Liver (tissue), 9 donors: ENCODE measurements around the gene MRPL37. TPM values are rescaled to one million over a fixed set of nuclear protein-coding genes. Genes with fewer than 3 reads are reported as not detected.

Source experiments
- DNase-seq: peaks from one replicate; pipeline ENCODE4 v3.0.0-alpha.2; 2017; ENCODE audit warnings: low spot score
- H3K27ac ChIP-seq, 2 donors: one replicate each; pipeline ENCODE4 v1.7.0; 2013; ENCODE audit warnings: inconsistent platforms in 2 of 2, low read length in 2 of 2, control low read depth in 1 of 2, low read depth in 1 of 2, mild to moderate bottlenecking in 1 of 2
- H3K27me3 ChIP-seq, 4 donors: one replicate each; pipeline versions ENCODE4 v1.6.1 to v1.7.0; 2013; ENCODE audit warnings: low read length in 3 of 4, inconsistent platforms in 1 of 4, mild to moderate bottlenecking in 1 of 4, moderate library complexity in 1 of 4; ENCODE audit not compliant: control insufficient read depth in 4 of 4, insufficient read depth in 4 of 4
- H3K36me3 ChIP-seq, 4 donors: one replicate each; pipeline versions ENCODE4 v1.6.1 to v1.7.0; 2013; ENCODE audit warnings: low read length in 3 of 4, mild to moderate bottlenecking in 3 of 4, low read depth in 1 of 4, moderate library complexity in 1 of 4; ENCODE audit not compliant: control insufficient read depth in 4 of 4, insufficient read depth in 3 of 4
- H3K4me1 ChIP-seq, 4 donors: one replicate each; pipeline versions ENCODE4 v1.6.1 to v1.7.0; 2013; ENCODE audit warnings: low read length in 3 of 4, mild to moderate bottlenecking in 3 of 4, moderate library complexity in 1 of 4; ENCODE audit not compliant: control insufficient read depth in 4 of 4, insufficient read depth in 4 of 4
- H3K4me3 ChIP-seq, 3 donors: one replicate each; pipeline versions ENCODE4 v1.6.1 to v1.7.0; 2013; ENCODE audit warnings: low read length in 3 of 3, control low read depth in 1 of 3, low read depth in 1 of 3, mild to moderate bottlenecking in 1 of 3
- H3K9ac ChIP-seq, 2 donors: one replicate each; pipeline ENCODE4 v1.7.0; 2013; ENCODE audit warnings: low read length in 2 of 2, mild to moderate bottlenecking in 2 of 2, moderate library complexity in 2 of 2, control low read depth in 1 of 2, low read depth in 1 of 2
- H3K9me3 ChIP-seq, 4 donors: one replicate each; pipeline versions ENCODE4 v1.6.1 to v1.7.0; 2013; ENCODE audit warnings: low read length in 3 of 4; ENCODE audit not compliant: control insufficient read depth in 4 of 4
- ATF3 ChIP-seq: IDR thresholded peaks from 2 replicates; pipeline ENCODE4 v1.6.1; 2016; ENCODE audit warnings: antibody characterized with exemption
- CTCF ChIP-seq: fragments of 150-350 bp; IDR thresholded peaks from 2 replicates; pipeline ENCODE4 v1.5.1; 2017; ENCODE audit warnings: improper control_type of control experiment, low read depth, low read length; ENCODE audit not compliant: missing input control
- EGR1 ChIP-seq, 2 donors: IDR thresholded peaks; 2 replicates each; pipeline ENCODE4 v1.6.1; 2016 to 2018; ENCODE audit warnings: antibody characterized with exemption in 2 of 2, low read depth in 2 of 2
- FOXA1 ChIP-seq: IDR thresholded peaks from 2 replicates; pipeline ENCODE4 v1.6.1; 2016; ENCODE audit warnings: antibody characterized with exemption
- FOXA2 ChIP-seq: IDR thresholded peaks from 2 replicates; pipeline ENCODE4 v1.6.1; 2016; ENCODE audit warnings: antibody characterized with exemption
- HNF4G ChIP-seq: IDR thresholded peaks from 2 replicates; pipeline ENCODE4 v1.6.1; 2016; ENCODE audit warnings: antibody characterized with exemption
- JUND ChIP-seq, 2 donors: IDR thresholded peaks; 2 replicates each; pipeline ENCODE4 v1.6.1; 2016; ENCODE audit warnings: antibody characterized with exemption in 2 of 2
- MAX ChIP-seq: IDR thresholded peaks from 2 replicates; pipeline ENCODE4 v1.6.1; 2016; ENCODE audit warnings: antibody characterized with exemption
- NR2F2 ChIP-seq: IDR thresholded peaks from 2 replicates; pipeline ENCODE4 v1.6.1; 2016; ENCODE audit warnings: antibody characterized with exemption
- RAD21 ChIP-seq, 2 donors: IDR thresholded peaks; 2 replicates each; pipeline ENCODE4 v1.6.1; 2016; ENCODE audit warnings: antibody characterized with exemption in 2 of 2, mild to moderate bottlenecking in 2 of 2
- REST ChIP-seq: IDR thresholded peaks from 2 replicates; pipeline ENCODE4 v1.6.1; 2016; ENCODE audit warnings: antibody characterized with exemption, mild to moderate bottlenecking
- RXRA ChIP-seq, 2 donors: IDR thresholded peaks; 2 replicates each; pipeline ENCODE4 v1.6.1; 2017 to 2018; ENCODE audit warnings: antibody characterized with exemption in 2 of 2, mild to moderate bottlenecking in 1 of 2
- TAF1 ChIP-seq: conservative IDR thresholded peaks from 2 replicates; pipeline ENCODE4 v1.6.1; 2016; ENCODE audit warnings: antibody characterized with exemption, mild to moderate bottlenecking
- YY1 ChIP-seq: IDR thresholded peaks from 2 replicates; pipeline ENCODE4 v1.6.1; 2016; ENCODE audit warnings: antibody characterized with exemption, mild to moderate bottlenecking
- ZBTB33 ChIP-seq: IDR thresholded peaks from 2 replicates; pipeline ENCODE4 v1.6.1; 2016; ENCODE audit warnings: antibody characterized with exemption
- WGBS: extraction: QIAGEN DNeasy Blood & Tissue Kit; methylation state at CpG from one replicate; pipeline ENCODE4 v1.1.7; 2013; 5-methylcytosine and 5-hydroxymethylcytosine counted together
- polyA plus RNA-seq, 2 donors: library from polyadenylated mRNA; stranded (reverse) in 1 of 2; unstranded in 1 of 2; fragments of 200-250 nt in 1 of 2; fragments of >200 nt in 1 of 2; fragmentation: Nextera tagmentation in 1 of 2; extraction: Ambion mirVana in 1 of 2; gene quantifications; one replicate each; pipeline versions ENCODE4 v1.2.1 to v1.2.3, GENCODE V29; 2013 to 2015
- total RNA-seq, 2 donors: library from RNA; depleted of rRNA; stranded (reverse); fragments of >200 nt; gene quantifications; one replicate each; pipeline ENCODE4 v1.2.3, GENCODE V29; 2014
- donor health status: healthy.
- donor health status: healthy.
- donor health status: healthy.
- donor health status: healthy.
- donor health status: healthy.

The MRPL37 gene
- total and polyA plus RNA-seq, 4 donors, result 34.7 to 114 (median 69.2) TPM

GRCh38 chr1:54156986-54157385 lies 43.0 kb upstream of the MRPL37 start:
- TF ChIP-seq FOXA2, result no peak
- TF ChIP-seq HNF4G, result no peak
- no peak for TF ChIP-seq JUND (IDR thresholded peaks at IDR 0.05)
- TF ChIP-seq NR2F2, result no peak
- TF ChIP-seq CTCF, result no peak
- TF ChIP-seq RXRA (IDR thresholded peaks at IDR 0.05), result no peak
- TF ChIP-seq TAF1, result no peak
- TF ChIP-seq REST, result no peak
- no peak for TF ChIP-seq FOXA1
- no peak for TF ChIP-seq EGR1 (IDR thresholded peaks at IDR 0.05; ENCODE audit: low read depth in 2 of 2)
- no peak for TF ChIP-seq ZBTB33
- no peak for TF ChIP-seq YY1
- TF ChIP-seq MAX, result no peak
- TF ChIP-seq RAD21 (IDR thresholded peaks at IDR 0.05), result no peak
- TF ChIP-seq ATF3, result no peak
- Histone ChIP-seq H3K9me3 (no peaks in the 10 kb centered on the region), H3K4me3 (no peak overlapping the region), H3K4me1 (peaks cover 4 to 9% (median 7%) of the 10 kb centered on the region in 4 donors), H3K9ac (no peak overlapping the region), H3K27ac (no peak overlapping the region), H3K27me3 (no peaks in the 10 kb centered on the region), H3K36me3 (no peaks in the 10 kb centered on the region)
- no peak for DNase-seq
- WGBS, result 88% methylated on average over 7 of the region's 7 CpGs

- H3K36me3 ChIP-seq, result no peaks in the 10 kb centered on the region
- peaks cover 4 to 9% (median 7%) of the 10 kb centered on the region in 4 donors for H3K4me1 ChIP-seq
- WGBS, result 84% methylated on average over 6 of the region's 6 CpGs
- no peak overlapping the region for H3K27ac ChIP-seq
- no peaks in the 10 kb centered on the region for H3K27me3 ChIP-seq
- no peaks in the 10 kb centered on the region for H3K9me3 ChIP-seq
- DNase-seq, result no peak
- H3K9ac ChIP-seq, result no peak overlapping the region
- no peak overlapping the region for H3K4me3 ChIP-seq
- no peak for TF ChIP-seq CTCF
- no peak for TF ChIP-seq ATF3
- no peak for TF ChIP-seq EGR1 (IDR thresholded peaks at IDR 0.05; ENCODE audit: low read depth in 2 of 2)
- no peak for TF ChIP-seq JUND (IDR thresholded peaks at IDR 0.05)
- TF ChIP-seq YY1, result no peak
- TF ChIP-seq ZBTB33, result no peak
- no peak for TF ChIP-seq RXRA (IDR thresholded peaks at IDR 0.05)
- TF ChIP-seq FOXA1, result no peak
- no peak for TF ChIP-seq RAD21 (IDR thresholded peaks at IDR 0.05)
Measured at GRCh38 chr1:54157401-54157800, 42.6 kb upstream of the MRPL37 start.
